HG03558 (cell line): ENCODE results near the gene C20orf204.
"Not testable (repeated sequence)": the region's sequence is repeated elsewhere in the genome, so short reads cannot be mapped to it uniquely, and the experiment has no call there.

Source experiments
- ATAC-seq: cut with Tn5 transposase; IDR thresholded peaks from one replicate; pipeline ENCODE4 v1.9.1; 2021; ENCODE audit warnings: moderate number of reproducible peaks; ENCODE audit not compliant: unreplicated experiment; ENCODE audit errors: extremely low read depth

The C20orf204 gene, protein sequence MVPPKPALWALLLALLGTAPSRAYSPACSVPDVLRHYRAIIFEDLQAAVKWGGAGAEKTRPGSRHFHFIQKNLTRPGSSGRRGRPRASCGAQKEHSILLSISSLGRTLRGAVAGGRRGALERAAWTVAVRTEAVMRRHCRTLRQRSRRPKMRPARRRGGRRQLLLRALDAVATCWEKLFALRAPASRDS

GRCh38 chr20:64035933-64036345, at the start of gene C20orf204:
Gene C20orf204 (plus strand): TSS chr20:64036182. CDS start chr20:64036324, 142 bp downstream.
- ATAC-seq = no peak

- ATAC-seq = no peak
Measured at GRCh38 chr20:64000906-64001305, 35.1 kb upstream of the C20orf204 start.

DNA sequence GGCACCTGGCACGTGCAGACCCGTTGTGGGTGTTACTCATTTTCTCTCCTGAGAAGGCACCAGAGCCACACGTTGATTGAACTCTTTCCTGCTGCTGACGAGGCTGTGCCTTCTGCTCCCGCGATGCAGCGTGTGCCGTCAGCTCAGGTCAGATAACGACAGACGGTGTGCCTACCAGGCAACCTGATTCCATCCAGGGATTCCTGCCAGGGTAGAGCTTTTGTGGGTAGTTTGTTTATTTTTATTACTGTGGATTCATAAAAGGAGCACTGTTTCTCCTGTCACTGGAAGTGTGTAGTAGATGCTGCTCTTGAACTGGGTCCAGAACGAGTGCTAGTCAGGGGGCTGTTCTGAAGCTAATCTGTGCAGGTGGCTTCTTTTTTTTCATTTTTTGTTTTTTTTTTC, 34.4 kb upstream of the C20orf204 start:
- no peak for ATAC-seq

DNA sequence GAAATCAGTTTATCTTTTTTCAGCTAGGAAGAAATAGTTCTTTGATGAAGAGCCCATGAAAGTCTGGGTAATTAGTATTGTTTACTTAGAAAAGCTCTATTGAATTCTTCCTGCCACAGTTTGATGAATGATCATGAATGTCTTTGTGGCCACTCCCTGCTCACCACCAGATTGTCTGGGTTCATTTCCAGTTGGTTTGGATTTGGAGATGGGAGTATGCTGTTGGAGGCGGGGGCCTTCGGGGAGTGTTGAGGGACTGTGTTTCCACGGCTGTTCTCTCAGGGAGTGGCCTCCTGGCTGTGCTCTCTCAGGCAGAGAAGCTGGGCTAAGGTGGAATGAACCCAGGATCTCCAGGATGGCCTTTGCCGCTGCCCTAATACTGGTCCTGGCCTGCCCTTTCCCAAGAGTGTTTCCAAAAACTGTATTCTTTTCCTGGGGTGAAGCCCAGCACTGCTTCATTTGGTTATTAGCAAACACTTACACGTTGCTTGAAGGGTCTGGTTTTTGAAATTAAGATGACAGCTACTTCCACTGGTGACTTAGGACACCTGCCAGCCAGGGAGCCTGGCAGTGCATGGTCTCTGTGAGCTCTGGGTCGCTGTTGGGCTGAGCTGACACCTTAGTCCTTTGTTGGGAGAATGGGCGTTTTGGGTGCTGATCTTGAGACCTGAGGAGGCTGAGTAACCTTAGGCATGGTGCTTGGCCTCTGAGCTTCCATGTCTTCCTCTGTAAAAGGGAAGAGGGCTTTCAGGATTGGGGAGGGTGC, 31.8 kb upstream of the C20orf204 start:
- no peak for ATAC-seq

- no peak for ATAC-seq
Measured at GRCh38 chr20:64005394-64005793, 30.6 kb upstream of the C20orf204 start.

GRCh38 chr20:64006490-64006889, 29.5 kb upstream of the C20orf204 start:
- no peak for ATAC-seq

GRCh38 chr20:64006902-64007301, 29.1 kb upstream of the C20orf204 start:
- no peak for ATAC-seq

GRCh38 chr20:64009811-64010387, 26.1 kb upstream of the C20orf204 start:
- no peak for ATAC-seq

GRCh38 chr20:64010711-64011237, 25.2 kb upstream of the C20orf204 start:
- no peak for ATAC-seq

- no peak for ATAC-seq
Measured at GRCh38 chr20:64011366-64011779, 24.6 kb upstream of the C20orf204 start.

DNA sequence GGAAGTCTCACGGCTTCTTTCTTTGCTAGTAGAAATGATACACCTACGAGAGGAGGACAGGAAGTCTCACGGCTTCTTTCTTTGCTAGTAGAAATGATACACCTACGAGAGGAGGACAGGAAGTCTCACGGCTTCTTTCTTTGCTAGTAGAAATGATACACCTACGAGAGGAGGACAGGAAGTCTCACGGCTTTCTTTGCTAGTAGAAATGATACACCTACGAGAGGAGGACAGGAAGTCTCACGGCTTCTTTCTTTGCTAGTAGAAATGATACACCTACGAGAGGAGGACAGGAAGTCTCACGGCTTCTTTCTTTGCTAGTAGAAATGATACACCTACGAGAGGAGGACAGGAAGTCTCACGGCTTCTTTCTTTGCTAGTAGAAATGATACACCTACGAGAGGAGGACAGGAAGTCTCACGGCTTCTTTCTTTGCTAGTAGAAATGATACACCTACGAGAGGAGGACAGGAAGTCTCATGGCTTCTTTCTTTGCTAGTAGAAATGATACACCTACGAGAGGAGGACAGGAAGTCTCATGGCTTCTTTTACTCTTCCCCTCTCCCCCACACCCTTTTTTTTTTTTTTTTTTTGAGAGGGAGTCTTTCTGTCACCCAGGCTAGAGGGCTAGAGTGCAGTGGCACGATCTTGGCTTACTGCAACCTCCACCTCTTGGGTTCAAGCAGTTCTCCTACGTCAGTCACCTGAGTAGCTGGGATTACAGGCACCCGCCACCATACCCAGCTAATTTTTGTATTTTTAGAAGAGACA, 23.4 kb upstream of the C20orf204 start:
- not testable (repeated sequence) for ATAC-seq

GRCh38 chr20:64015635-64016034, 20.3 kb upstream of the C20orf204 start:
- ATAC-seq = no peak

DNA sequence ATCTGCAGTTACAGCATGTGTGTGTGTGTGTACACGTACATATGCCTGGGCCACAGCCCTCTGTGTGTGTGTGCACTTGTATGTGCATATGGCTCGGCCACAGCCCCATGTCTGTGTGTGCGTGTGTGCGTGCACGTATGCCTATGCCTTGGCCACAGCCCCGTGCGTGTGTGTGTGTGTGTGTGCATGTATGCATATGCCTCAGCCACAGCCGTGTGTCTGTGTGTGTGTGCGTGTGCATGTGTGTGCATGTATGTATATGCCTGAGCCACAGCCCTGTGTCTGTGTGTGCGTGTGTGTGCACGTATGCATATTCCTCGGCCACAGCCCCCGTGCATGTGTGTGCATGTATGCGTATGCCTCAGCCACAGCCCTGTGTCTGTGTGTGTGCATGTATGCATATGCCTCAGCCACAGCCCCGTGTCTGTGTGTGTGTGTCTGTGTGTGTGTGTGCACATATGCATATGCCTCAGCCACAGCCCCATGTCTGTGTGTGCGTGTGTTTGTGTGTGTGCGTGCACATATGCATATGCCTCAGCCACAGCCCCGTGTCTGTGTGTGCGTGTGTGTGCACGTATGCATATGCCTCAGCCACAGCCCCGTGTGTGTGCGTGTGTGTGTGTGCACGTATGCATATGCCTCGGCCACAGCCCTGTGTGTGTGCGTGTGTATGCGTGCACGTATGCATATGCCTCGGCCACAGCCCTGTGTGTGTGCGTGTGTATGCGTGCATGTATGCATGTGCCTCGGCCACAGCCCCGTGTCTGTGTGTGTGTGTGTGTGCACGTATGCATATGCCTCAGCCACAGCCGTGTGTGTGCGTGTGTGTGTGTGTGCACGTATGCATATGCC, 14.6 kb upstream of the C20orf204 start:
- no peak for ATAC-seq

DNA sequence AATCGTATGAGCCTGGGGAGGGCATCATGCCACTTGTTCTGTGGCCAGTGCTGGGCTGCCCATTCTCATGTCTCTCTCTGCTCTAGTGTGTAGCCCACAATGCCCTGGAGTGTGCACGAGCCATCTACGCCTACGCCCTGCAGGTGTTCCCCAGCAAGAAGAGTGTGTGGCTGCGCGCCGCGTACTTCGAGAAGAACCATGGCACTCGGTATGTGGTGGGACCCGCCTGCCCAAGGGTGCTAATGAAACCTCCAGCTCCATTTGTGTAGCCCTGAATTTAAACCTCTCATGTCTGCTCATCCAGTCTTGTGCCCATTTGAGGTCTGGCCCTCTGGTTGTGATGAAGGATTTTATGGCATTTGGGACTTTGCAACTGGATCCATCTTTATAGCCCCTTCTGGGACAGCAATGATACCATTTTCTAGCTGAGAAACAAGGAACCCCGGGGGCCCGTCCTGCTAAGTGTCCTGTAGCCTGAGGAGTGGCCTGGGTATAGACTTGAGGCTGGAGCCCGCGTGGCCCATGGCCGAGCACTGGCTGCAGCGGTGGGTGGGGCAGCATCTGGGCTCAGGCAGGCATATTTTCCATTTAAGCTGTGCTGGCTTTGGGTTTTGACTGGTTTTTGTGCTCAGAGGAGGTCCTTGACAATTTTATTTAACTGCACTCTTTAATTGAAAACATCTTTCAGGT, 13.2 kb upstream of the C20orf204 start:
- ATAC-seq = no peak

DNA sequence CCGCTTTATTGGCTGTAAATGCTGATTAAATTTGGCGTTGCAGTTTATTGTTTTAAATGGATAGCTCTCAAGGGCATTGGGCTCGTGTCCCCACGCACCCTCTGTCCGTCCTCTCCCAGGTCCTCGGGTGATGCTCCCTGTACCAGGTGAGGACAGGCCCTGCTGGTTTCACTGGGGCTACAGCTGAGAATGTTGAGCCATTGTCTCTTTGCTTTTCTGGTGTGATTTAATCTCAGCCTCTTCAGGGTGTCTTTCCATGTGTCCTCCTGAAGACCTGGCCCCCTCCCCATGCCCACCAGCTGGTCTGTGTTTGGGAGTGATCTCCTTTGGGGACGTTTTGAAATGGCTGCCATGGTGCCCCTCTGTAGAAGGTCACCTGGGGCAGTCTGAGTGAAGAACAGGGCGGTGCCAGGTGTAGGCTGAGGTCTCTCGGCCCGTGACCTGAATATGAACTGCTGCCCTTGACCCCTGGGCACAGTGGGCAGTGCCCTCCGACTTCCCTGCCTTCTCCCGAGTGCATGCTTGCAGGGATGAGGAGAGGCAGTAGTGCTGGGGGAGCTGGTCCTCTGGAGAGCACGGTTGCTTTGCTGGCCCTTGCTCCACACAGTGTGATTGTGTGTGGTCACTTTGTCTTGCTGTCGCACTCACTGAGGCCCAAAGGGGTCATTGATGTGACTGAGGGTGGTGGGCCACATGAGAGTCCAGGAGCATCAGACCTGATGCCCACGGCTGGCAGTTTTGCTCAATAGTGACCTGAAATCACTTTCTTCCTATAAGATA, 12.4 kb upstream of the C20orf204 start:
- no peak for ATAC-seq

DNA sequence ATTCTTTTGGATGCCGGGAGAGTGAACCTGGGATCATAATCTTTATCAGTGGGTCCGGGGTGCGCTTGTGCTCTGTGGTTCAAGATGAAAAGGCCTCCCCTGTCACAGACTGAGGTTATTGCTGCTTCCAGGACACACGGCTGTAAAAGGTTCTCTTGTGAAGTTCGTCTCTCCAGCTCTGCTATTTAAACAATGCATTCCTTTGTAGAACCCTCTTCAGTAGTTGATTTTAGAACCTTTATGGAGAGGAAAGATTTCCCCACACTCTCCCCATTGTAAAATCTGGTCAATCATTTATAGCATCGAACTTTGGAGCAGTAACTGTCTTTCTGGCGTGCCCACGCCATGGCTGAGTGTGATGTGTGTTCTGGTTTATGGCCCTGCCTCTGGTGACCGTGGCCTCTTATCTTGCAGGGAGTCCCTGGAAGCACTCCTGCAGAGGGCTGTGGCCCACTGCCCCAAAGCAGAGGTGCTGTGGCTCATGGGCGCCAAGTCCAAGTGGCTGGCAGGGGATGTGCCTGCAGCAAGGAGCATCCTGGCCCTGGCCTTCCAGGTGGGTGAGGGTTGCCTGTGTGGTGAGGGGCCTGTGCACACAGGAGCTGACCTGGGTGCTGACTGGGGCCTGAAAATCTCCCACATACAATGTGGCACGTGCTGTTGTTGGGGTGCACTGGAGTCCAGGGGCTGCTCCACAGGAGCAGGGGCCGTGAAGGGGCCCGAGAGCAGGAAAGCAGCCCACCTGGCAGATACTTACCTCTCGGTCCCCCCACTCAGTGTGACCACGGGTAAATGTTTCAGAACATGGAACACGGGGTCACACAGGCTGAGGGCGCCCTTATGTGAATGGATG, 11.6 kb upstream of the C20orf204 start:
- no peak for ATAC-seq

DNA sequence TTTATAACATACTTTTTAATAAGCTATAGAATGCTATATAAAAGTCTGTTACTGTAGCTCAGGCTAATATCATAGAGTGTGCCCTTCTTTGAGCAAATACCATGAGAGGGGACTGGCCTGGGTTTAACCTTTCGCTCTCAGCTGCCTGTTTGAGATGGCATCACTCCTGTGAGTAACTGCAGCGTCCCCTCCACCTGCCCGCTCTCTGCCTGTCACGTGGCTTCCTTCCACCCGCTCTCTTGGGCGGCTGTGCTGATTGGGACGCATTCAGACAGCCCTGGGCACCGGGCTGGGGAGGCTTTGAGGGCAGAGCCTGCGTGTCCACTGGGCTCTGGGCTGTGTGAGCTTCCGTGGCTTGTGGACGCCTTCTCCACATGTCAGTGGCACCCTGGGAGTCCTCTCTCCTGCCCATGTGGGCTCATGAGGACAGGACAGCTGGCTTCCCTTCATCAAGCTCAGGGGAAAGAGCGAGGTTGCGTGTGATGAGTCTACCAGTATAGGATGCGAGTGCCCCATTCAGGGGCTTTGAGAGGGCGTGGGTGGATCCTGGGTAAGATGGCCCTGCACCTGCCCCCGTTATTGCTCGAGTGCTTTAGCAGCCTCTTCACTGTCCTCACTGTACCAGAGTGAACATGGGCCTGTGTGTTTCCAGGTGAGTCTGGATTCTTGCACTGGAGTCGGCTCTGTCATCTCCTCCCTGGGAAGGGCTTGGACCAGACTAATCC, 10.7 kb upstream of the C20orf204 start:
- no peak for ATAC-seq
